GM12865 (cell line): ENCODE data around the gene TMC4.
"Not testable (repeated sequence)": the region's sequence is repeated elsewhere in the genome, so short reads cannot be mapped to it uniquely, and the experiment has no call there.

Experiments
- DNase-seq: peaks from one replicate; pipeline ENCODE4 v3.0.0; 2010; ENCODE audit warnings: low read depth
- H3K4me3 ChIP-seq: 2 replicates; pipeline ENCODE4 v1.5.1; 2011; ENCODE audit warnings: mild to moderate bottlenecking, low read depth, low read length, control low read depth
- CTCF ChIP-seq: IDR thresholded peaks from 2 replicates; pipeline ENCODE4 v1.5.1; 2011; ENCODE audit warnings: low read length, control low read depth, low read depth, inconsistent platforms; ENCODE audit not compliant: insufficient read depth; ENCODE audit errors: missing control alignments

The TMC4 gene

GRCh38 chr19:54199401-54199800 is 26.4 kb upstream of the TMC4 start:
- H3K4me3 ChIP-seq = no peak overlapping the region
- DNase-seq = no peak
- no peak for TF ChIP-seq CTCF

- no peak for DNase-seq
- no peak overlapping the region for H3K4me3 ChIP-seq
- no peak for TF ChIP-seq CTCF
Observed at GRCh38 chr19:54197121-54197520, 24.2 kb upstream of the TMC4 start.

DNA sequence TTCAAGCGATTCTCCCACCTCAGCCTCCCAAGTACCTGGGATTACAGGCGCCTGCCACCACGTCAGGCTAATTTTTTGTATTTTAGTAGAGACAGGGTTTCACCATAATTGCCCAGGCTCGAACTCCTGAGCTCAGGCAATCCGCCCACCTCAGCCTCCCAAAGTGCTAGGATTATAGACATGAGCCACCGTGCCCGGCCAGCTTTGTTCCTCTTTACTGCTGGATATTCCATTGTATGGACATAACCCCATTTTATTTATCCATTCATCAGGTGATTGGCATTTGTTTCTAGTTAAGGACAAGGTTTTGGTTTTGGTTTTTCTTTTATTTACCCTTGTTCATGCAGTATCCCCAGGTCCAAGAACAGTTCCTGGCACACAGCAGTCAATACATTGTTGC is 23.6 kb upstream of the TMC4 start:
- TF ChIP-seq CTCF = no peak
- no peak for DNase-seq
- no peak overlapping the region for H3K4me3 ChIP-seq

GRCh38 chr19:54194463-54194862 is 21.5 kb upstream of the TMC4 start:
- not testable (repeated sequence) for H3K4me3 ChIP-seq, DNase-seq

GRCh38 chr19:54193011-54193410 is 20.1 kb upstream of the TMC4 start:
- no peak for TF ChIP-seq CTCF
- no peak for DNase-seq
- no peak overlapping the region for H3K4me3 ChIP-seq

DNA sequence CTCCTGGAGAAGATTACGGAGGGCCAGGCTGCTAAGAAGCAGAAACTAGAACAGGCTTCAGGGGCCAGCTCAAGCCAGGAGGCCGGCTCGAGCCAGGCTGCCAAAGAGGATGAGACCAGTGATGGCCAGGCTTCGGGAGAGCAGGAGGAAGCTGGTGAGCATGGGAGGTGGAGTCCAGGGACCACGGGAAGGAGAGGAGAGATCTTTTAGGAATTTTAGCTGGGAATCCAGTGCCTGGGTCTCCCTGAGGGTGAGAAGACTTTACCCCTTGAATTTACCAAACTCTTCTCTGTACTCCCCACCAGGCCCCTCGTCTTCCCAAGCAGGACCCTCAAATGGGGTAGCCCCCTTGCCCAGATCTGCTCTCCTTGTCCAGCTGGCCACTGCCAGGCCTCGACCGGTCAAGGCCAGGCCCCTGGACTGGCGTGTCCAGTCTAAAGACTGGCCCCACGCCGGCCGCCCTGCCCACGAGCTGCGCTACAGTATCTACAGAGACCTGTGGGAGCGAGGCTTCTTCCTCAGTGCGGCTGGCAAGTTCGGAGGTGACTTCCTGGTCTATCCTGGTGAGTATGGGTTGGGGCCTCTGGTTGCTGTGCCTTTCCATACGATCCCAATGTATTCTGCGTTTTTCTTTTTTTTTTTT is 19.0 kb upstream of the TMC4 start:
- peak overlapping the region; percentile 72 for H3K4me3 ChIP-seq
- no peak for DNase-seq
- TF ChIP-seq CTCF = no peak

- peak; percentile 93 for DNase-seq
- H3K4me3 ChIP-seq = peak within 1 kb of the TSS; percentile 72
- TF ChIP-seq CTCF = no peak
Observed at GRCh38 chr19:54191011-54191810, 18.3 kb upstream of the TMC4 start, which contains the start of gene TSEN34. TSS of gene TSEN34 (plus strand) at chr19:54191308. CDS start at chr19:54191365, 57 bp downstream.
